Iris pigment epithelial cell (primary cell): ENCODE results near the gene COL11A1.
A peak's percentile ranks its signal among the peaks of the same experiment; 100 is the strongest.
"Not testable (repeated sequence)": the region's sequence is repeated elsewhere in the genome, so short reads cannot be mapped to it uniquely, and the experiment has no call there.

Experiments used
- DNase-seq: peaks from one replicate; pipeline ENCODE4 v3.0.0-alpha.2; 2011; ENCODE audit warnings: low read depth

The COL11A1 gene

DNA sequence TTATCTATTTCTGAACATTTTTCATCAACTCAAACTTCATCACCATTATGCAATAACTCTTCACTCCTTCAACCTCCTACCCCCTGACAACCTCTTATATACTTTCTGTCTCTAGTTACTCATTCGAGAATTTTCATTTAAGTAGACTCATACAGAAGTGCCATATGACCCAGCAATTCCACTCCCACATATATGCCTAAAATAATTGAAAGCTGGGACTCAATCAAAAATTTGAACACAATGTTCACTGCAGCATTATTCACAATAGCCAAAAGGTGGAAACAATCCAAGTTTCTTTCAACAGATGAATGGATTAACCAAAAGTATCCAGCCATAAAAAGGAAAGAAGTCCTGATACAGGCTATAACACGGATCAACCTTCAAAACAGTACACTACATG, 24.1 kb downstream of the COL11A1 start:
- DNase-seq = peak; percentile 16

- DNase-seq = no peak
Measured at GRCh38 chr1:103075316-103076000, 32.9 kb downstream of the COL11A1 start.

- DNase-seq = no peak
Measured at GRCh38 chr1:103074224-103074623, 34.1 kb downstream of the COL11A1 start.

GRCh38 chr1:103069201-103069600, 39.1 kb downstream of the COL11A1 start:
- no peak for DNase-seq

GRCh38 chr1:103063921-103064320, 44.4 kb downstream of the COL11A1 start:
- DNase-seq = peak; percentile 25

DNA sequence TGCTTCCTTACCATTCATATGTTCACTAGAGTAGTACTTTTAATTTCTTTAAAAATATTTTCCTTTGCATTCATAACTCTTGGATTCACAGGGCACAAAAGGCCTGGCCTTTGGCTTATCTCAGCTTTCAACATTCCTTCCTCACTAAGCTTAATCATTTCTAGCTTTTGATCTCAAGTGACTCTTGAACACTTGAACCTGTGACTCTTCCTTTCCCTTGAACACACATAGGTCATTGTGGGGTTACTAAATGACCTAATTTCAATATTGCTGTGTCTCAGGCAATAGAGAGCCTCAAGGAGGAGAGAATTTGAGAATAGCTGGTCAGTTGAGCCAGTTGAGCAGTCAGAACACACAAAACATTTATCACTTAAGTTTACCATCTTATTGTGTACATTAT, 49.9 kb downstream of the COL11A1 start:
- DNase-seq = peak; percentile 32

GRCh38 chr1:103056423-103056822, 51.9 kb downstream of the COL11A1 start:
- peak; percentile 93 for DNase-seq

- DNase-seq = not testable (repeated sequence)
Measured at GRCh38 chr1:103028110-103028509, 80.2 kb downstream of the COL11A1 start.

DNA sequence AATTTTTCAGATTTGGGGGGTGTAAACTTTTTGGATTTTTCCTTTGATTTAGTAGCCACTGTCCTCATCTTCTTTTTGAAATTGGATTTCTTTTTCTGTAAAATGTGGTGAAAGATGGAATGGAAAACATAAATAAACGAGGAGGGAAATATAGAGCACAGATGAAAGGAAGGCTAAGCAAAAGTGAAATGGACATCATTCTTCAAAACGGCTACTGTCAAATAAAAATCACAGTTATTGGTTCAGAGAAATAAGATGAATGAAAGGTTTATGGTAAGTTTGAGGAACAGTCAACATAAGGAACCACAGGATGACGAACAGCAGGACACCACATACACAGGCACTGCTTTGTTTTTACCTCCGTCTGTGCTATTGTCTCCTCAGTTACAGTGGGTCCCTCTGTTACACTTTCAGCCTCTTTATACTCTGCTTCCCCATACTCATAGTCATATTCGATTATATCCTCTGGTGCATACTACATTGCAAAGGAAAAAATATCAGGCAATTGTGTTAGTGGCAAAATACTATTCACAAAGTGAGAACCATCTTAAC, 82.4 kb downstream of the COL11A1 start:
- no peak for DNase-seq

GRCh38 chr1:103024051-103024450, 84.3 kb downstream of the COL11A1 start:
- no peak for DNase-seq

GRCh38 chr1:103002005-103002404, 106.3 kb downstream of the COL11A1 start:
- no peak for DNase-seq

DNA sequence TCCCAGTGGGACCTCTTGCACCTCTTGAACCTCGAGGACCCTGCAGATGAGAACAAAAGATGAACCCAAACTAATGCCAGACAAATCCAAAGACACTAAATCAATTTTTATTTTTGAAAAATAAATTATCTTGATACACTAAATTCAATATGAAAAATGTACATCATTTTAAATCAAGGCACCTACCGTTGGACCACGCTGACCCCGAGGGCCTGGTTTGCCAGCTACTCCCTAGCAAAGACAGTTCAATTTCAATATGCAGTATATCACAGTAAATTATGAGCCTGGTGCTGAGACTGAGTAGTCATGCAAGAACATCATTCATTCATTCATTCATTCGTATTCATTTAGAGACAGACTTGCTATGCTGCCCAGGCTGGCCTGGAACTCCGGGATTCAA, 129.4 kb downstream of the COL11A1 start:
- no peak for DNase-seq

GRCh38 chr1:102977292-102977691, 131.0 kb downstream of the COL11A1 start:
- no peak for DNase-seq

GRCh38 chr1:102970496-102971078, 137.7 kb downstream of the COL11A1 start:
- DNase-seq = peak; percentile 61

GRCh38 chr1:102967786-102968185, 140.5 kb downstream of the COL11A1 start:
- DNase-seq = no peak

DNA sequence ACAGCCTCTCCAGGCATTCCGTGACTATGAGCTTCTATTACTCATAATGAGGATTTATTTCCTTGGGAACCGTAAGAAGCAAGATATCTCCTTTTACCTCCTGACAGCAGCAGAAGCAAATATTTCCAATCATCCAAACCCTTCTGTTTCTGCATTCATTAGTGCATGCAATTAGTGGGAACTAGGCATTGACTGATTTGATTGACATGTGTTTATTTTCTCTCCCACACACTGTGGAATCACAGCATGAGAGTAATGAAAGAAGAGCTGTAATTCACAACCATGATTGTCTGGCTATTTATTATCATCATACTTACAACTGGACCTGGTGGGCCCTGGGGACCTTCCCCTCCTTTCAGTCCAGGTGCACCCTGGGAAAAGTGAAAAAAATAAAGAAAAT, 146.8 kb downstream of the COL11A1 start:
- no peak for DNase-seq

- DNase-seq = no peak
Measured at GRCh38 chr1:102954576-102954975, 153.7 kb downstream of the COL11A1 start.

DNA sequence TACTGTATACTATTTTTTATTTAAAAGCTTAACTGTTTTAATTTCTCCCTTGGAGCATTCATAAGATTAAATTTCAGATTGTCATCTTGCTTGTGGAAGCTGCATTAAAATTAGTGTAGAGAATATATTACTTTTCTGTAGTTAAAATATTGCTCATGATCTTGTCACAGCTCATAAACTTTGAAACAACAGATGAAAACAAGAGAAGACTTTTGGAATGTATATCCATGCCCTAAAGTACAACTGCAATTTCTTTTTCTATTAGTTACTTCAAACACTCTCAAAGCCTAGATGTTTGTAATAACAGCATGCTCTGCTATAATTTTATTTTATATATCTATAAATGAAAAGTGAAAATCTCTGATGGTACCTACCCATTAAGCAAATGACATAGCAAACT, 155.9 kb downstream of the COL11A1 start:
- DNase-seq = no peak

DNA sequence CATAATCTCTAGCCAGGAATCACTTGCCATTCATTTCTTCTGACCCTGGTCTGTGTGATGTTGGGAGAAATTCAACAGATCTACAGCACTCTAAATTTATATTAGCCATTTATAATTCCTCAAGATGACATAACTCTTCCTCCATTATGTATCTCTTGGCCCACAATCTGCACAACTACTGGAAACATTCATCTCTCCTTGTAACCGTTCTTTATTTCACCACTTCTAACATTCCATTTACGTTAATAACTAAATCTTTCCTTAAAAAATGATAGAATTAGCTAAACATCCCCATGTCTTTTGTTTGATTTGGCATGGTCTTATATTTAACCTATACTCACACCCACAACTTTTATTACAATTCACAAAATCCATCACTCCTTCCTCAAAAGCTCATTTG, 166.0 kb downstream of the COL11A1 start:
- peak; percentile 54 for DNase-seq

GRCh38 chr1:102941366-102941947, 166.9 kb downstream of the COL11A1 start:
- peak; percentile 14 for DNase-seq

DNA sequence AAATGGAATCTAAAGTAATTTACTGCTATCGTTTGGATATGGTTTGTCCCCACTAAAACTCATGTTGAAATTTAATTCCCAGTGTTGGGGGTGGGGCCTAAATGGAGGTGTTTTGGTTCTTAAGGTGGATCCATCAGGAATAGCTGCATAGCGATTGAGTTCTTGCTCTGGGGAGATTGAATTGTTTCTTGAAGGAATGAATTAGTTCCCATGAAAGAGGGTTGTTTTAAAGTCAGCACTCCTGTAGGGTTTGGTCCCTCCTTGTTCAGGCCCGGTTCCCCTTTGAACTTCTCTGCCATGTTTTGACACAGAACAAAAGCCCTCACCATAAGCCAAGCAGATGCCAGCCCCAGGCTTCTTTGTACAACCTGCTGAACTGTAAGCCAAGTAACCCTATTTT, 170.9 kb downstream of the COL11A1 start:
- DNase-seq = no peak

GRCh38 chr1:102933362-102933761, 175.0 kb downstream of the COL11A1 start:
- not testable (repeated sequence) for DNase-seq

DNA sequence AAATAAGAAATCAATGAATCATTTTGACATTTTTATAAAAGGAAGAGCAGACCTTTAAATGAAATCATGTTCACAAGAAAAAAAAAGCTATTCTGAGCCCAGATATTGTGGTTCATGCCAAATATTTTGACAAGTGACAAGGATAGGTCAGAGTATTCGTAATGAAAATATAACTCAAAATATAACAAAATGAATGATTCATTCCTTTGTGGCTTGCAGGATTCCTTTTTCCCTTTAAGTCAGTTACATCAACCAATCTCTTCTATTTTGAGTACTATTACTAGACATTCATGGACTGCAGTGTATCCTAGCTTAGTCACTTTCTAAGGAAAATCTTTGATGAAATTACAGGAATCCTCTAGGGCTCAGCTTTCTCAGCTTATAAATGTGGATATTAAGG, 188.7 kb downstream of the COL11A1 start:
- peak; percentile 71 for DNase-seq
